Activated effector memory CD4-positive, alpha-beta T cell treated with Interleukin-2 at 50 U/mL for 16 hours (primary cell): ENCODE measurements around the gene LINC00237.

Source experiments
- DNase-seq: peaks from one replicate; pipeline ENCODE4 v3.0.0-alpha.2; 2020

Gene LINC00237

DNA sequence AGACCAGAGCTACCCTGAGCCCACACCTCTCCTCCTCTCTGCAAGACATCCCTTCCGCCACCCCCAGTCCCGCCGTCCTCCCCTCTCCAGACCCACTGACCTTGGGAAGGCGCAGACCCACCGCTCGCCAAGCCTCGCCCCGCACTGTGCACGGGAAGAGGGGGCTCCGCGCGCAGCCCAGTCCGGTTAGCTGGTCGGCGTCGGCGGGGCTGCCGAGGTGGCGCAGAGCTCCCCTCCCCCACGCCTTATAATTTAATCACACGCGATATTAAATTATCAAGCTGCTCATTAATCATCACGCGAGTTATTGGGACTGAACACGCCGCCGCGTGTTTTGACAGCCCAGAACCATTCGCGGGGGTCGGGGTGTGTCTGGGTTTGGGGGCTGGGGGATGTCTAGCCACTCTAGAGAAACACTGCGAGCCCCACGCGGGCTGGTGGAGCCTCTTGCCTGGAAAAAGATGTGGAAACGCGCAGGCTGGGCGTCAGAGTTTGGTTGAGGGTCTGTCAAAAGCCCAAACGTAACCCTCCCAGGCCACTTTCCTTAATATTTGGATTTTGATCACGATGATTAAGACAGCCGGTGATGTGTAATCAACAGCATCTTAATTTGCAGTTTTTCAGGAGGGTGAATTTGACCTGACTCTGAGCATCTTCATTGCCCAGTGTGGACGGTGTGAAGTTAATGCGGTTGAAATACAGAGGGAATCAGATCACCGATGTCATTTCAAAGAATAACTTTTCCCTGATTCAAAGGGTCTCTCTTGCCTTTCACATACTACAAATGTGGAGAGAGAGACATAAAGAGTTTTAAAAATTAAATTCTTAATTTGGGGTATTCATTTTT, at the start of gene LINC00237:
Gene LINC00237 (minus strand): TSS at position 188 of the 847 bp plus-strand sequence.
- no peak for DNase-seq

DNA sequence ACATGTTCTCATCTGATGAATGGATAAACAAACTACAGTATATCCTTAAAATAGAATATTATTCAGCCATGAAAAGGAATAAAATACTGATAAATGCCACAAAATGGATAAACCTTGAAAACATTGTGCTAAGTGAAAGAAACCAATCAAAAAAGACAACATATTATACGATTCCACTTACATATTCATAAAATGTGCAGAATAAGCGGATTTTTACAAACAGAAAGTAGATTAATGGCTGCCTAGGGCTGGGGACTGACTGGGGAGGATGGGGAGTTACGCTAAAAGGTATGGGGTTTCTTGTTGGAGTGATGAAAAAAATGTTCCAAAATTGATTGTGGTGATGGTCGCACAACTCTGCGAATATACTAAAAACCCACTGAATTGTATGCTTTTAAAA, 49.1 kb upstream of the LINC00237 start:
- DNase-seq: no peak

DNA sequence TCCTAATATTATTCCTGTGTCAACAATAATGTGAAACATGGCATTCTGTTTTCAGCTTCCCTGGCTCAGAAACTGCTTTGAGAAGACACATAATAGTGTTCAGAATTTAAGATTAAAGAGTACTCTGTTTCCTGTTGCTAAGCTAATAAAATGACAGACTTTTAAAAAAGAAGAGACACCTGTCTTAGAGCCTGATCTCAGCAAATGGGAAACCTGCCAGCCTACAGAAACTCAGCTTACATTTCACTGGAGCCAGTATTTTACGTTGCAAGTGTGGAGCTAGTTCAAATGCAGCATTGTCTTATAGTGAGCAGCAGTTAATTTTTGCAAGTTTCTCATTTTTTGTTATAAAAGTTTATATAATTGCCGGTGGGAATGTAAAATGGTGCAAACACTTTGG, 48.5 kb upstream of the LINC00237 start:
- DNase-seq: no peak

DNA sequence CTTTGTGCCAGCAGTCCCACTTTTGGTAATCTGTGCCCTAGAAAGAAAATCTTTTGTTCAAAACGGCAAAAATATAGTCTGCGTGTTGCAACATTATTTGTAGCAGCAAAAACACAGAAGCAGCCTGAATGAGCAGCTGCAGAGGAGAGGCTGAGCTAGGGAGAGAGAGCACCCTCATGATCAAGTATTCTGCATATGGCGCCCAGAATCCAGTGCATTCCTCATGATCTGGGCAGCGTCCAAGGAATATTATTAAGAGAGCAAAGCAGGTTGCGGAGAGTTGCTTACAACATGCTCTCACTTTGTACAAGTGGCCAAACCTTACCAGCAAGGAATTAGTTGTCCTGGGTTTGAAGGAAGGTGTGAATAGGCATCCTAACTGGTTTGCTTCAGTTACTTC, 45.6 kb upstream of the LINC00237 start:
- no peak for DNase-seq

DNA sequence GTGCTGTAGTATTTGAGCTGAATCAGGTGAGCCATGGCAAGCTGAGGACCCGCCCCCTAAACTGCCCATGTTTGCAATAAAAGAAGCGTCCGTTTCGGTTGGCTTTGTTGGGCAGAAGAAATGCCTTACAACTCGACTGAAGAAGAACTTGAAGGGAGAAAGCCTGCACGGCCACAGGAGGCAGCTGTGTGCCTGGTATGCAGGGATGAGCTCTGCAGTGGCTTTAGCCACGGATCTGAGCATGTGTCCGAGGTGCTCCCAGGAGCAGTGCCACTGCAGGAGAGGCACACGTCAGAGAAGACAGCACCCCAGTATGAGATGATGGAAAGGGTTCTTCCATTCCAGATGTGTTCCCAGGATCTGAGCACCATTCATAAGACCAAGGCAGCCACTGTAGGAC, 43.2 kb upstream of the LINC00237 start:
- no peak for DNase-seq

DNA sequence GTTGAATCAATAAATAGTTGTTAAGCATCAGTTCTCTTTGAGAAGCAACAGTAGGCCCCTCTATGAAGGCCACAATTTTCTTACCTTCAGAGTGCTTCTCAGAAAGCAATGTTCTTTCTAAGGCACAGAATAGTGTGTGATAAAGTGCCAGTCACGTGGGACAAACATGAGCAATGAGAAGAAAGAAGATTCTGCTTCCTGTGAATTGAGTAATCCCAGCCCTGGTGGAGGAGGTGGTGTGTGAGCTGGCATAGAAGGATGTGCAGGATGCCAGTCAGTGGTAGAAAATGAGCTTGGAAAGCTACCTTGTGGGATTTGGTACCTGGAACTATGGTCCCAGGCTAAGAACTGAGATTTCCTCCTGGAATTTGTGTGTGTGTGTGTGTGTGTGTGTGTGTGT, 41.4 kb upstream of the LINC00237 start:
- DNase-seq: no peak

DNA sequence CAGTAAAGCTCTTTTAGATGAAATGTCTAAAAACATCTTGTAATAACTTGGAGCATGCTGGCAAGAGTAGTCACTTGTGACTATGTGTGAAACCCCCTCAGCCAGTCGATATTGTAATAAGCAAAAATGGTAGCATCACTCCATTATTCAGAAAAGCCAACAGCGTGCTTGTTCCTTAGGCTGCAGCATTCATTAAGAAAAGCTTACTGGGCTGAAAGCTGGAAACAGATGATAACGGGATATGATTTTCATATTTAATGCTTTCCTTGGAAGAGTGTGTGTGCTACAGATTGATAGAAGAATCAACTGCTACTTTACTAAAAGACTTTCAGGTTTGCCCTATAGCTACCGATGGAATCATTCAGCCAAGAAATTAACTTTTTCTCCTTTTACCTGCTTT, 40.1 kb upstream of the LINC00237 start:
- no peak for DNase-seq

DNA sequence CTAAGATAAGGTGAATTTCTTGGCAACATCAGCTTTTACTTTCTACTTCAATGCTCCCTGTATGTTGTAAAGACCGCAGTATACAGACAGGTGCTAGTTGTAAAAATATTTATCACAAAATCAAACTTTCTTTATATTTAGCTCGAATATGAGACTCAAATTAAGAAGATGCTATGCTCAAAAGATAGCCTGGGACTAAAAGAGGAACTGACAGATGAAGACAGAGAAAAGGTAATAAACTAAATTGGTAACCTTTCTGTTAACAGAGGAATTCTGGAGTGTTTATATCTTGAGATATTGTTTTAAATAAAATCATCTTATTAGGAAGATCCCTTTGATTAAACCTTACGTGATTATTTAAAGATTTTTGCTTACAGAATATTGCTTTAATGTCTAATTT, 39.3 kb upstream of the LINC00237 start:
- no peak for DNase-seq

DNA sequence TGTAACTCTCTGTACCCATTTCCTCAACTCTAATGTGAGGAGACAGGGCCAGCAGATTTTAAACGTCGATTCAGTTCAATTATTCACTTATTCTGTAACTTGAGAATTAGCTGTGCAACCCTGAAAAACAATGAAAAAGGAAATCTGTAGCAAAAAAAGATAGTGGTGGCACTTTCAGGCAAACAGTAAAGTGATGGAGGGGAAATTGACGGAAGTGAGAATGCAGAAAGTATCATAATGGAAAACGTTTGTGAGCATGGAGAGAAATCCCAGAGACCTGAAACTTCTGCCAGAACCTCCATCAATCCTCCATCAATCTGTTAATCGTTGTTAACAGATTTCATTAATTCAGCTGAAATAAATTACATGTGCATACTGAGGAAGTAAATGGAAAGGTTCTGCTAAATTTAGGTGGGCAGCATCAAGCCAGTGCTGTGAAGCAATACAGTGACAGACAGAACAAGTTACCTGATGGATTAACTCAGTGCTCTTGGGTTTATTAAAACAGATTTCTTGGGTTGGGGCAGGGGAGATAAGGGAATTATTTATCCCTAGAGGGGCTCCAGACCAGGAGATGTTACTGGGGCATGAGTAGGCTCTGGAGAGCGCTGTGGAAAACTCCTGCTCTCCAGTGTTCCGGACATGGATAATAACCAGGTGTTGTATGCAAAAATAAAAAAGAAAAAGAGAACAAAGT, 37.2 kb upstream of the LINC00237 start:
- no peak for DNase-seq

DNA sequence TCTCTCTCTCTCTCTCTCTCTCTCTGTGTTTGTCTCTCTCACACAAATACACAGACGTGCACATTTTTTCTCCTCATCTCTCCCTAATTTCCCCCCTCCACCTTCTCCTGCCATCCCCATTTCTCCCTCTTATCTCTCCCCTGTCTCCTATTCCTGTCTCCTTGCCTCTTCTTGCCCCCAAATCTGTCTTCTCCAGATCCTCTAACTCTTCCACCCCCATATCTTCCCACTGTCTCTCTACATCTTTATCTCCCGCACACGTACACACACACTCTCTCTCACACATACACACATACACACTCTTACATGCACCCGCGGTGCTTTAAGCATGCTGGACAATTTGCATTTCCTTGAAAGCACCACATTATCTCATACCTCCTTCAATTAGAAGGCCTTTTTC, 35.7 kb upstream of the LINC00237 start:
- no peak for DNase-seq

DNA sequence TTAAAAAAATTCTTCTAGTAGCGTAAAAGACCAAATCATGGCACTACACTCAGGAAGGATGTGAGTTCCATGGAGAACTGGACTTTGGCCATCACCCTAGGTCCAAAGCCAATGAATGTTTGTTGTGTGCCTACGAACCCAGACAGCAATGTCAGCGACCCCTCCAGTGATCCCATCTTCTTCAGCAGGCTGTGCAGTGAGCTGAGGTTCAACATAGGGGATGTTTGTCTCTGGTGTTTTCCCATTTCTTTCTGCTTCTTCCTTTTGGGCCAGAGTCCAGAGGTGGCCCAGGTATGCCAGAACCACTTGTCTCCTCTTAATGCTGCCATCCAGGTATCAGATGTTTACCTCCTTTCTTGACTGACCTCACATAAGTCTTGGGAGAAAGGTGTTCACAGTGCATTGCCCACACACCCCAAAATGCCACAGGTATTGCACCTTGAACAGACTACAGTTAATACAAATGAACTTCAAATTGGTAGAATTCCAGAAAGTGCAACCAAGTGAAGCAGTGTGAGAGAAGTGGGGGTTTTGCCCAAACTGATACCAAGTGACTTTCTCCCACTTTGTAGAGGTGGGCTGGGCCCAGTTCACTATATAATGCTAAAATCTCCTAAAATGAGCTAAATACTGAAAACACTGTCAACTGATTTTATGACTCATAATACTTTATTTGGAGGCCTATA, 33.9 kb upstream of the LINC00237 start:
- DNase-seq: no peak

DNA sequence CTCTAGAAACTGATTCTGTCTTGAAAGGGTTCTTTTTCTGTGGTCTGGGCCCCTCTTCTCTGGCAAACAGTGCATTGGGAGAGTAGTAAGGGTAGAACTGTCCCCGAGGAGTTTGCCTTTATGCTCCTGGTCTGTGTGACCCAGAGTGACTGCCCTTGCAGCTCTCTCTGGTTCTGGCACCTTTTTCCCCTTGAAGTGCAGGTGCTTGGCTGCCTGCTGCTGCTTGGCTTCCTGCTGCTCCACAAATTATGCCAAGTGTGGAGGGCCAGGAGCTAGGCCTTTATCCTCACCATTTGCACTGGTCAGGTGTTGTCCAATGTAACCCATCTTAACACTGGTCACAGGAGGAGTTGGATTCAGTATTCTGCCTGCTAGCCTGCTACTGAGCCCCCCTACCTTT, 30.9 kb upstream of the LINC00237 start:
- DNase-seq: no peak

DNA sequence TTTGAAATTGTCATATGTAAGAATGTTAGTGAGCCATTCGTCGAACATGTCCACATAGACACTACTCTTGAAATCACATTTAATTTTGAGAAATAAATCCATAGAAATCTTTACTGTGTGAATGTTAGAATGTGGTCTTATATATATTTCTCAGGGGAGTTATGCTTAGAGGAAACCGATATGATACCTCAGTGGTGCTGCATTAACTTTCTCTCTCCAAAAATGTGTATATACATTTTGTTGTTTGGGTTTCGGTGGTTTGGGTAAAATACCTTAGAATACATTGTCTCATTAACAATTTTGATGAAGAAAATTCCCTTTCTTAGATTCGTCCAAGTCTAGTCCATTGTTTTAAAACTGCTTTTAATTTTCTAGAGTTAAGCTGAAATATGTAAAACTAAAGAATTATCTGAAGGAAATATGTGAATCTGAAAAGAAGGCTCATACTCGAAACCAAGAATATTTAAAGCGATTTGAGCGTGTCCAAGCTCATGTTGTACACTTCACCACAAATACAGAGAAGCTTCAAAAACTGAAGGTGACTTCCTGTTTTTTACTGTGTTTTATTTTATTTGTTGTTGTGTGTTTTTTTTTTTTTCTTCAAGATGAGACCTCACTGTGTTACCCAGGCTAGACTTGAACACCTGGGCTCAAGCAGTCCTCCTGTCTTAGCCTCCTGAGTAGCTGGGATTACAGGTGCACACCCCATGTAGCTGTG, 30.0 kb upstream of the LINC00237 start:
- no peak for DNase-seq

DNA sequence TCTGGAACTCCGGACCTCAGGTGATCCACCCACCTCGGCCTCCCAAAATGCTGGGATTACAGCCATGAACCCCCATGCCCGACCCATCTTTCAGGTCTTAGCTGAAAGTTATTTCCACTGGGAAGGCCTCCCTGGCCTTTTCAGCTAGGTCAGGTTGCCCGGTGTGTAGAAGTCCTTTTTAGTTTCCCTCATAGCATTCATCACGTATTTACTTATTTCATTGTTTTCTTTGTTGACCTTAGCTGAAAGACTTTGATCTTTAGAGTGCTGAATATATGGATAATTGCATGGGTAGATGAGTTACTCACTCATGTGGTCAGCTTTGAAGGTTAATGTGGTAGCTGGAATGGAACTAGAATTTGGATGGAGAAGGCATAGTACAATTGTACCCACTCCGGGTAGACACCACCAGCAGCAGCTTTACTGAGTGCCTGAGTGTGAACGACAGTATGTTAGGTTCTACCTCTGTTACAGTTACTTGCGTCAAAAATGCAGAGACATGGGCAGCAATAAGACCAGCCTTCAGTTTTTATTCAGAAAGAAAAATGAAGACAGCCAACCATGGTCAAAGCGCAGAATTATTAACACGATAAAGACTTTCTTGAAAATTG, 28.8 kb upstream of the LINC00237 start:
- no peak for DNase-seq

DNA sequence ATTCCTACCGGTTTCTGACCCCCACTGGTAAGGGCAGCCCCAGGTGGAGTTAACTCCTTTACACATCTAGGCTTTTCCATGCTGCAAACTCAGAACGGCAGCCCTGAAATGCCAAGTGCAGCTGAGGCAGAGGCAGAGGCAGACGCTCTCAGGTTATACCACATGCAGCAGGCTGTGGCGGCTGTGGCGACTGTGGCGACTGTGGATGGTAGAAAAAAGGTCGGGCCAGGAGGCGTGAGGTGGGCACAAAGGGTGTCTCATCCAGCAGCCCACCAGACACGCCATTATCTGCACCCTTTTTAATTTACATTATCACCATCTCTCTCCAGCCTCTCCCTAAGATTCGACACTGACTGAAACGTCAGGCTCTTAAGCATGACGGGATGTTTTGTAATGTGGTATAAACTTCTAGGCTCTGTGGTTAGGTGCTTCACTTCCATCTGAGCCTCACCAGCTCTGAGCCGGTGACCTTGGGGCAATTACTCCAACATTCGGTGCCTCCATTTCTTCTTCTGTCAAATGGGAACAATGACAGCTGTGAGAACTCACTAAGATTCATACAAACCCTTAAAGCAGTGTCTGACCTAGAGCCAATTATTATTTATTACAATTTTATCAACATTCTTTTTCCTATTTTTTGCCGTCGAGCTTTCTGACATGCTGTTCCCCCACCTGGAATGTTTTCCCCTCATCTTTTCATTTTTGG, 27.9 kb upstream of the LINC00237 start:
- DNase-seq: no peak

DNA sequence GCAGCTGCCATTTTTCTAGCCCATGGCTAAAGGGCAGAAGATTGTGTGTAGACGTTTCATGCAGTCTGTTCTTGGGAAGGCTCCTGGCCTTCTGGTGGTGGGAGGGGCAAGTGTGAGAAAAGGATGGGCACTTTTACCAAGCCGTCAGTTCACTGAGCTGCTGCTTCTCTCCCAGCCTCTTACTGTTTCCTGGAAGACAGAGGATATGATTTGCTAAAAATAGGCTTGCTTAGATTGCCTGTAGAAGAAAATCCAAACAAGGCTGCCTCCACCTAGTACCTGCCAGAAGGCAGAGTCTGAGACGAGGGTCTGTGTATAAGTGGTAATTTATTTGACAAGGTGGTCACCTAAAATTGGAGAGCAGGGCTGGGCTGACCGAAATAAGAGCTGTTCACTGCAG, 27.2 kb upstream of the LINC00237 start:
- DNase-seq: no peak

DNA sequence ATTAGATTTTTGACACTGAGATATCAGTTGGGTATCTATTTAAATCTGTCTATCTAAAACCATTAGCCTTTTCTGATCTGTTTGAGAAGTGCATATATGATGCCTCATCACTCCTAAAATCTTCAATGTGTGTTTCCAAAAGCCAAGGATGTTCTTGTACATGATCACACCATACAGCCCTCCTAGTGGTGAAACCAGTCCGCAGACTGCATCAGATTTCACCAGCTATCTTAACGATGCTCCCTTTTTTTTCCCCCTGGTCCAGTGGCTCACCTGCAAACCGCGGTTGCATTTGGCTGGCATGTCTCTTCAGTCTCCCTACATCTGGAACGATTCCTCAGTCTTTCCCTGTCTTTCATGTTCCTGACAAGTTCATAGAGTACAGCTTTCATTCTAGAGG, 23.7 kb upstream of the LINC00237 start:
- DNase-seq: no peak

DNA sequence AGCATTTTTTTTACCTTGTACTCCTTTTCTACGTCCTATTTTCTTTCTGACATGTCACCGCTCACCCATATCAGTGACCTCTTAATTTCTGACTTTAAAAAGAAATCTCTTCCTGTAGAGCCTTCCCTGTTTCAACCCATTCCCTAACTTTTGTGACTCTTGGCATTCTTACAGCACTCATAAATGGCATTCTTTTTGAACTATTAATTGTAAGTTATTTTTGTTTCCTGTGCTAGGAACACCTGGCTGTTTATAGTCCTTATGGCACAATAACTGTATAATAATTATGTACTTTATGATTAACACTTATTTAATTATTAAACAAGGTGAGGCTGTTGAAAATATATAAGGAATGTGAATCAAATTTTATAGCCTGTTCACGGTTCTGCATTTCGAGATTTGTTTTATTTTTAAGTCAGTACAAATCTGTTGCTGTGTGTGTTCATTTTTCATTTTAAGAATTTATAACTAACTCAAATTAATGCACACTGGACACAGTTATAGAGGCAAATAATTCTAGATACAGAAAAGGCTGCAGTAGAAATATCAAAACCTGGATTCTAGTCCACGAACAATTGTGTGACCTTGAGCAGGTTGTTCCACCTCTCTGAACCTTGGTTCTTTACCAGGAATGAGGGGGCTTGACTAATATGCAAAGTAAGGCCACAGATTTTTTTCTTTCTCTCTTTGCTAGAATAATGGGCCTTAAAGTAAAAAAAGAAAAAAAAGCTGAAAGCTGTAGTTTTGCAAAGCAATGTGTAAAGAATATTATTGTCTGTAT, 21.2 kb upstream of the LINC00237 start:
- no peak for DNase-seq

DNA sequence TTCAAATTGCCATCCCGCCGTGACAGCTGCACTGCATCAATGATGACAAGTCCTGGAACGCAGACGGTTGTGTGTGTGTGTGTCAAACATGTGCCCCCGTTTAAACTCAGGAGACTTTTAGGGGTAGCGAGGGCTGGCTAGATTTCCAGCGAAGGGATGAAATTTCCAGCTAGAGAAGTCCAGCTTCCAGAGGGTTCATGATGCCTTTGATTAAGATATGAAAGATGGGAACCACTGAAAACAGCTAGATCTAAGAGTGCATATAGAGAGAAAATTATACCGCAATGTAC, 20.4 kb upstream of the LINC00237 start:
- DNase-seq: no peak

DNA sequence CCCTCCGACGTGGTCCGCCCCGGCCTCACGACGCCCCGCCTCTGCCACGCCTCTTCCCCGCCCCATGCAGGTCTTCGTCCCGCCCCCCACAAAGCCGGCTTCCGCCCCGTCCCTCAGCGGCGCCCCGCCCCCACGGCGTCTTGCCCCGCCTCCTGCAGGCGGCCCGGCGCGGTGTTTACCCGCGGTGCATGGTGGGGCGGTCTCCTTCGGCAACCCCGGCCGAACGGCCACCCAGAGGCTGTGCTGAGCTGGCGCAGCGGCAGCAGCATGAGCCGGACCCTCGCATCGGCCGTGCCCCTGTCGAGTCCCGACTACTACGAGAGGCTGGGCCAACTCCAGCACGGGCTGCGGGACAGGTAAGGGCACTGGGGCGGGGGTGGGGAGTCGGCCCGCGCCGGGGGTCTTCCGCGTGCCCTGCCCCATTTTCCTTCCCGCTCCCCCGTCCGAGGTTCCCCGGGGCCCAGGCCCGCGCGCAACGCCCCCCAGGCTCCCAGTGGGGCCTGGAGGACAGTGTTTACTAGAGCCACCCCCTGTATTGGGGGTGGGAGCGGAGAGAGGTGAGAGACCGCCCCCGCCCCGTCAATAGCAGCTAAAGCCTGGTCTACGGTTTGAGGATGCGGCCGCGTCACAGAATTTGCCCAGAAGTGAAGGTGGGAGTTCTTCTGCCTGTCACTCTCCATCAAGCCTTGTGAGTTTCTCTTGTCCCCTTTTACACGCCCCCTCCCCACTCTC, 19.9 kb upstream of the LINC00237 start, which contains the start of gene KIZ:
Gene KIZ (plus strand): TSS at position 234 of the 732 bp plus-strand sequence. CDS start 34 bp downstream, at position 268.
- DNase-seq: peak; percentile 96
